ENCODE measurements around the gene ELAC2.

DNA sequence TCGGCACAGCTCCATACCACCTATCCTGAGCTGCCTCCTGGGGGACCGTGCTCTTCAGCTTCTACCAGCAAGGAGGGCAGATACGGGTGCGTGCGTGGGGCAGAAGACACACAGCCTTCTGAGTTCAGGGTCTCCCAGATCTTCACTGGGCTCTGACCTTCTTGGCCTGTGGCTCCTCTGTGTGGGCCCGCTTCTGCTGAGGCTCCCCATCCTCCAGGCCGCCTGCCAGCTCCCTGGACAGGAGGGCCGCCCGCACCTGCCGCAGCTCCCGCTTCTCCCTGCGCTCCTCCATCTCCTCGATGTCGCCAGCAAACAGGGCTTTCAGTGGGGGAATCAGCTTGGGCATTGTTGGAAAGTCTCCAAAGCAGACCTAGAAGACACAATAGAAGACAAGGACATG lies 25.2 kb downstream of the ELAC2 start:
- TF ChIP-seq, protein P1, sequence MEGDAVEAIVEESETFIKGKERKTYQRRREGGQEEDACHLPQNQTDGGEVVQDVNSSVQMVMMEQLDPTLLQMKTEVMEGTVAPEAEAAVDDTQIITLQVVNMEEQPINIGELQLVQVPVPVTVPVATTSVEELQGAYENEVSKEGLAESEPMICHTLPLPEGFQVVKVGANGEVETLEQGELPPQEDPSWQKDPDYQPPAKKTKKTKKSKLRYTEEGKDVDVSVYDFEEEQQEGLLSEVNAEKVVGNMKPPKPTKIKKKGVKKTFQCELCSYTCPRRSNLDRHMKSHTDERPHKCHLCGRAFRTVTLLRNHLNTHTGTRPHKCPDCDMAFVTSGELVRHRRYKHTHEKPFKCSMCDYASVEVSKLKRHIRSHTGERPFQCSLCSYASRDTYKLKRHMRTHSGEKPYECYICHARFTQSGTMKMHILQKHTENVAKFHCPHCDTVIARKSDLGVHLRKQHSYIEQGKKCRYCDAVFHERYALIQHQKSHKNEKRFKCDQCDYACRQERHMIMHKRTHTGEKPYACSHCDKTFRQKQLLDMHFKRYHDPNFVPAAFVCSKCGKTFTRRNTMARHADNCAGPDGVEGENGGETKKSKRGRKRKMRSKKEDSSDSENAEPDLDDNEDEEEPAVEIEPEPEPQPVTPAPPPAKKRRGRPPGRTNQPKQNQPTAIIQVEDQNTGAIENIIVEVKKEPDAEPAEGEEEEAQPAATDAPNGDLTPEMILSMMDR (IDR thresholded peaks at IDR 0.05) = no peak
- no peak for TF ChIP-seq POLR2A (IDR thresholded peaks at IDR 0.05)
